Ishikawa (cell line): Measurements from ENCODE around the gene RER1.

Source experiments
- EGR1 ChIP-seq: IDR thresholded peaks from 2 replicates; pipeline ENCODE4 v1.6.1; 2012
- EP300 ChIP-seq: IDR thresholded peaks from 2 replicates; pipeline ENCODE4 v1.6.1; 2012; ENCODE audit warnings: borderline replicate concordance
- RAD21 ChIP-seq: IDR thresholded peaks from 2 replicates; pipeline ENCODE4 v1.6.1; 2012; ENCODE audit warnings: low read depth
- REST ChIP-seq: IDR thresholded peaks from 2 replicates; pipeline ENCODE4 v1.6.1; 2012; ENCODE audit warnings: low read depth, mild to moderate bottlenecking
- TAF1 ChIP-seq: IDR thresholded peaks from 2 replicates; pipeline ENCODE4 v1.6.1; 2012; ENCODE audit warnings: low read depth, mild to moderate bottlenecking

GRCh38 chr1:2391041-2391930 is at the start of gene RER1, which contains the start of gene MORN1:
- TF ChIP-seq EGR1 (peak; percentile 58; the same call in 1 of the 2 replicates), RAD21 (no peak), TAF1 (peak; percentile 94), REST (peak; percentile 26; the same call in 1 of the 2 replicates), EP300 (no peak)
